Cerebellar cortex (tissue), 1 donor: ENCODE results near the gene ZFAND3.
A peak's percentile ranks its signal among the peaks of the same experiment; 100 is the strongest.

ENCODE experiments used
- DNase-seq: peaks from one replicate; pipeline ENCODE4 v3.0.0-alpha.2; 2015; ENCODE audit warnings: low spot score

The ZFAND3 gene

GRCh38 chr6:38170666-38171355 is 351.3 kb downstream of the ZFAND3 start:
- no peak for DNase-seq

DNA sequence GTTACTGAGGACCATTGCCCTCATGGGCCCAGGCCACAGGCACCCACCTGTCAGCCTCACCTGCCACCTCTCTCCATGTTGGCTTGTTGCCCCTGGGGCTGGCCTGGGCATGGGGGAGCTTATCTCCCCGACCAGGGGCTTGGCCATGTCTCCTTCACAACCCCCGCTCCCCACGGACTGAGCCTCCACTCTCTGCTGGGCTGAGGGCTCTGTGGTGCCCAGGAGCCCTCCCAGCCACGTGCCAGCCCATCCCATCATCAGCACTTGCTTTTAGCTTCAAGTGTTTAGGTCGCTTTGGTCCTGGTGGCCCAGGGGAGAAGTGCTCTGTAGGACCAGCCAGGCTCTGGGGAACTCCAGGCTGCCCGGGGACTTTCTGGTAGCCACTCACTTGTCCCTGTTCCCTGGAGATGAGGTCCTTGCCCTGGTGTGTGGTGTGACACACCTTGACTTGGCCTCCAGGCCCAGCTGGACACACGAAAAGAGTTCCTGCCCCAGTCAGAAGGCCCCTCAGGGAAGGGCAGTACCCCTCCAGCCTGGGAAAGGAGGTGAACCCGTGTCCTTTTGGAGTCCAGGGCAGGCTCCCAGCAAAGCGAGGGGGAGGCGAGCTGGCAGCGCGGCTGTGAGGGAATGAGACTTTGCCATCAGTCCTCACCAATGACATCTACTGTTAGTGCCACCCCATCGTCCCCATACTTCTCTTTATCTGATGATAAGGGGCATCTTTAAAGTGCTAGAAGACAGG is 352.6 kb downstream of the ZFAND3 start:
- DNase-seq = no peak

DNA sequence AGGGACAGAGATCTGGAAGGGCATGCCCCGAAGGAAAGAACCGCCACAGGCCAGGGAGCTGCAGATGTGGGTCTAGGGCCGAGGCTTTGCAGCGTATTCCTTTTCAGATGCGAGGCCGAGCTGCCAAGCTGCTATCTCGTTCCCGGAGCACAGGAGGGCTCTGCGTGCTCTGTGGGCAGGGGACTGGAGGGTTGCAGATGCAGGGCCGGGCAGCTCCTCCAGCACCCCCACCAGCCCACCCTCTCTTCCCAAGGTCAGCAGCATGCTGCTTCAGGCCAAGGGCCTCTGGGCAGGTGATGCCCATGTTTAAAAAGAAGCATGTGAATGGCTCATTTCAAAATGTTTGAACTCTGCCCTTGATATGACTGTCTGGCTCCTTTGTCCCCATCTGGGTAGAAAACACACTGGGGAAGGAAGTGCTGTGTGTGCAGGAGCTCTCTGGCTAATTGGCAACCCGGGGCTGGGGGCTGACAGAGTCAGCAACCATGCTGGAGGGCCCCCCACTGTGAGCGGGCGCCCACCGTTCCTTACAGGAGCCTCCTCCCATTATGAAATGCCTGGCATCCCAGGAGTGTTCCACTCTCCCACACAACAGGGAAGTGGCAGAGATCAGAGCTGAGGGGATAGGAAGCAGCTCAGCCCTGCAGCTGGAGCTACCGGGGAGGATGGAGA is 353.3 kb downstream of the ZFAND3 start:
- DNase-seq = no peak

GRCh38 chr6:38173909-38174308 is 354.4 kb downstream of the ZFAND3 start:
- DNase-seq = no peak

- DNase-seq = no peak
Measured at GRCh38 chr6:38174315-38174714, 354.8 kb downstream of the ZFAND3 start.

GRCh38 chr6:38174806-38175495 is 355.4 kb downstream of the ZFAND3 start:
- no peak for DNase-seq

- no peak for DNase-seq
Measured at GRCh38 chr6:38175786-38176185, 356.3 kb downstream of the ZFAND3 start.

DNA sequence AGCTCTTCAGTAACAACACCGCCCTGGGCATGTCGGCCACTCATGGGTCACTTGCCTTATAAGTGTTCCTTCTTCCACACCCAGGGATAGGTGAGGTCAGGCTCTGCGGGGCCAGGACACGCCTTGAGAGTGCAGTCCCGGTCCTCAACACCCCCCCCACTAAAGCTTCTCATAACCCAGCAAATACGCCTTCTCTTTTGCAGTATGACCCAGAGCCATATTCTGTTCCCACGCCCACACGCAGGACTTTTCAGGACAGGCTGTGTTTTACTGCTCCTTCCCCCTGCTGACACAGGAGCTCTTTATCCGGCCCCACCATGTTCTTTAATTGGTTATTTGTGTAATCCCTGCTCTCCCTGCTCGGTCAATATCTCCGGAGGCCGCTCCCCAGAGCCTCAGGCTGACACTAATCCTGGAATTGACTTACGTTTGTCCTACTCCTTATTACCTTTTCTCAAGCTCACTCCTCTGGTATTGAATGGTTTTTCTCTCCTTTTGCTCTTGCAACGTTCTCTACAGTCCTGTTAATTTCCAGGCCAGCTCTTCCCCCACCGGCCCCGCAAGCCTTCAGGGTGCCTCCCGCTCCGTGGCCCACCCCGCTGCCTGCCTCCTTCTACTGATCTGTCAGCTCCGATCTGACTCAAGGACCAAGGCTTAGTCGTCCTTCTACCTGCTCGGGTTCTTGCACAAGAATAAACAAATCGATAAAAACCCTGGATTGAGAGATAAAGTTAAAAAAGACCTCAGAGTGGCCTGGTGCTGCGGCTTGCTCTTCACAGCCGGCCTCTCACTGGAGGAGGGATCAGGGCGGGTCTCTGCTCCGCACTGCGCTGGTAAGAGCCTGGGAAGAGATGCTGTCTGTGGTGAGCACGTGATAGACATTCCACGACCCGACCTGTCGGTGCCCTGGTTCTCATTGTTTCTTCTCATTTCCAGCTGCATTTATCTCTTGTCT is 357.5 kb downstream of the ZFAND3 start:
- no peak for DNase-seq

DNA sequence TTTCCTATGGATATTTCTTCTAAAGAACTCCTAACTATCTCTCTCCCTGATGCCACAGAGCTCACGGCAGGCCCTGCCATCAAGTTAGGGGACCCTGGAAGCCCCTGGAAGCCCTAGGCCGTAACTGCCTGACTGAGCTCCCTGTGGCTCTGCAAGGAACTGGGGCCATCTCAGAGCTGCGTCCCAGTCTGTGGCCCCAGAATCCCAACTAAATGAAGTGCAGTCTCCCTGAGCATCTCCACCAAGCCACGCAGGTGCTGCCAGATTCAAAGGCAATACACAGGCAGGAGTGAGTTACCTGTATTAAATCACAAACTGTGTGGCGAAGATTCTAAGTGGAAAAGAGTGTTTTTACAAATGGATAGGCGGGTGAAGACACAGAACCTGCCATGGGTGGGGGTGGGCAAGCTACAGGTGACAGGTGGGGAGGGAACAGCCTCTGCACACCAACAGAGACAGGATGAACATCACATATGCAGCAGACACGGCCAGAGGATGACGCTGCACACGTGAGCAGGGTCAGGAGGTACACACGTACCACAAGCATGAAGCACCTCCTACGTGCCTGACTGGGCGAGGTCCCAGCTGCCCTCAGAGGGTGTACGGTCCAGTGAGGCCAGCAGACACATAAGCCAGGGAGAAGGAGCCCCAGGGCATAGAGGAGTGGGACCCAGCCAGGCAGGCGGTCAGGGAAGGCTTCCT is 358.5 kb downstream of the ZFAND3 start:
- no peak for DNase-seq

DNA sequence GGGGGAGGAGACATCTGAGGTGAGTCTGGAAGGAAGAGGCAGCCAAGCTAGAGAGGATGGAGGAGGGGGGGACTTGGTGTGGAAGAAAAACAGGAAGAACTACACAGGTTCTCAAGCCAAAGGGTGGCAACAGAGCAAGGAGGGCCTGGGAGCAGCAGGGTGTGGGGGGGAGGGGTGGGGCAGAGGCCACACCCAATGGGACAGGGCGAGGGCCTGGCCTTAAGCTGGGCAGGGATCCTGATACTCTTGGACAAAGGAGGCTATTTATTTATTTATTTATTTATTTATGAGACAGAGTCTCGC is 359.0 kb downstream of the ZFAND3 start:
- DNase-seq = no peak

DNA sequence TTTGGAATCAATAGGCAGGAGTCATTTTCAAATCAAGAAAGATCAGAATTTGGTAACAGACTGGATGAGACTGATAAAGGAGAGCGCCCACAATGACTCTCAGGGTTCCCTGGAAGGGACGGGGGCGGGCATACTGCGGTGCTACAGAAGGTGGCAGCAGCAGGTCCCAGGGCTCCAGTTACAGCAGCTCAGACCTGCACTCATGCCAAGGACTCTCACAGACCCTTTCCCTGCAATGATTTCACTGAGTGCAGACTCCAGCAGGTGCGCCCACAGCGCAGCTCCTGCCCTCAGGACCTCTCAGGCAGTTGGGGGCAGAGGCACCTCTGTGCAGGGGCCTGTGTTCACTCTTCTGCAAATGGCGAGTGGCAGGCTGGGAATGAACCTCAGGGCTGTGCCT is 359.8 kb downstream of the ZFAND3 start:
- no peak for DNase-seq

DNA sequence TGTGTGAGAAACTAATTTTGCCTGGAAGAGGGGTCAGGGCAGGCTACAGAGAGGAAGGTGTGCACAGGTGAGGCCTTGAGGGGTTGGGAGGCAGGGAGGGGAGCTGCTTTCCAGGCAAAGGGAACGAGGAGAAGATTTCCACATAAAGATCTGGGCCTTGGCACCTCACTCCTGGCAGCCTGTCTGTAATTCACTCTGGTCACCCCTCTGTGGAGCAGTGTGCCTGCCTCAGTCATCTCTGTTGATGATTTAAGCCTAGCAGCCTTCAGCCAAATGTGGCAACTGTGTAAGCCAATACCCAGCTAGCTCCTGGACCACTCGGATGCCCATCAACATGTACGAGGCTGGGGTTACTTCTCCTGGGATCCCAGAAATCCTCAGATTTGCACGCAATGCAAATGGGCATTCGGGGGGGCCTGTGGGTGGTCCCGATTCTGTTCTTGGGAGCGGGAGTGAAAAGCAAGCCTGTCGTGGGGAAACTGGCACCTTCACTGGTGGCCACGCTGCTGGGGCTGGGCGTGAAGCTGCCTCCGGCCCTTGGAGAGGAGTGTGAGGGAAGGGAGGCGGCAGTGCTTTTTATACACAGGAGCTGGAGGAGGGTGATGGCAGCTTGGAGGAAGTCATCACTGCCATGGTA is 360.4 kb downstream of the ZFAND3 start:
- DNase-seq = no peak

GRCh38 chr6:38180586-38180985 is 361.1 kb downstream of the ZFAND3 start:
- no peak for DNase-seq

- DNase-seq = no peak
Measured at GRCh38 chr6:38182426-38182825, 362.9 kb downstream of the ZFAND3 start.

- DNase-seq = no peak
Measured at GRCh38 chr6:38183856-38184584, 364.5 kb downstream of the ZFAND3 start.

GRCh38 chr6:38184585-38185080 is 365.1 kb downstream of the ZFAND3 start:
- DNase-seq = peak; percentile 17

DNA sequence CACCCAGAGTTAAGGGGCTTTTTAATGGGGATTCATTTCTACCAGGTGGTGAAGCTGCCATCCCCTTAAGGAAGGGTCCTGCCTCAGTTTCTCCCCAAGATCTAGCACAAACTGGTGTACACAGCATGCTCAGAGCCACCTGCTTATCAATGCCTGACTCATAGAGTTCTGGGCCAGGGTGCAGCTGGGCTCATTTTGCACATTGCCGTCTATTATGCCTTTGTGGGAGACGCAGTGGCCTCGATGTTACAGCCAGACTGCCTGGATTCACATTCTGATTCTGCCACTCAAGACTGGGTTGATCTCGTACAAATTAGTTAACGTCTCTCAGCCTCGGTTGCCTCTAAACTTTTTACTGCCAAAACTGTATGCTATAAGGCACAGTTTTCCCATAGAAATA is 365.7 kb downstream of the ZFAND3 start:
- no peak for DNase-seq

DNA sequence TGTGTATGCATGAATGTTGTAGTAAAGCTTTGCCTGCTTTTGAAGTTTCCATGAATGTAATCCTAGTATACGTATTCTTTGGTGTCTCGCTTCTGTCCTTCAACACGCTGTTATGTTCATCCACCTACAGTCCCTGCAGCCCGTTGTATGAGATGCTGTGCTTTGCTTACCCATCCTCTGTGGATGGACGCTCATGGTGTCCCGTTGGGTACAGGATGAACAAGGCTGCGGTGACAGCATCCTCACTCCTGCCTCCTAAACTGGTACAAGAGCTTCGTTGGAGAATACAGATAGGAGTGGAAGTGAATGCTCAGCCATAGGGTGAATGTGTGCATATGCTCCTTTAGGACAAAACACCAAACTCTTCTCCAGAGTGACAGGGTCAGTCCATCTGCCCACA is 366.2 kb downstream of the ZFAND3 start:
- DNase-seq = no peak

DNA sequence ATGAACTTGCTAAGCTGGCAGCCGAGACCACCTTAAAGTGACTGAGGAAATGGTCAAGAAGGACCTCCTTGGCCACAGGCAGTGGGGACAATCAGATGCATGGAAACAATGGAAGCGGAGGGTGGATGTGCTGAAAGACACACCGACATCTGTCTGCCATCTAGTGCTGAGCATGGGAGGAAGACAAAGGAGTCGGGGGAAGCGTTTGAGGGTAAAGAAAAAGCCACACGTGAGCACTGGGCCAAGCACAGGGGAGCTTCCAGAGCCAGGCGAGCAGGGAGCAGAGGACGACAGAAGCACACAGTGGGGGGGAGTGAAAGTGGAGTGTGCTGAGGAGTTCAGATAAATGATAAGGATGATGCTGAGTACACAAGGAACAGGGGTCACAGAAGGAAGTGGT is 367.8 kb downstream of the ZFAND3 start:
- DNase-seq = peak; percentile 11
